ENCODE measurements around the gene RNASEH2A.

DNA sequence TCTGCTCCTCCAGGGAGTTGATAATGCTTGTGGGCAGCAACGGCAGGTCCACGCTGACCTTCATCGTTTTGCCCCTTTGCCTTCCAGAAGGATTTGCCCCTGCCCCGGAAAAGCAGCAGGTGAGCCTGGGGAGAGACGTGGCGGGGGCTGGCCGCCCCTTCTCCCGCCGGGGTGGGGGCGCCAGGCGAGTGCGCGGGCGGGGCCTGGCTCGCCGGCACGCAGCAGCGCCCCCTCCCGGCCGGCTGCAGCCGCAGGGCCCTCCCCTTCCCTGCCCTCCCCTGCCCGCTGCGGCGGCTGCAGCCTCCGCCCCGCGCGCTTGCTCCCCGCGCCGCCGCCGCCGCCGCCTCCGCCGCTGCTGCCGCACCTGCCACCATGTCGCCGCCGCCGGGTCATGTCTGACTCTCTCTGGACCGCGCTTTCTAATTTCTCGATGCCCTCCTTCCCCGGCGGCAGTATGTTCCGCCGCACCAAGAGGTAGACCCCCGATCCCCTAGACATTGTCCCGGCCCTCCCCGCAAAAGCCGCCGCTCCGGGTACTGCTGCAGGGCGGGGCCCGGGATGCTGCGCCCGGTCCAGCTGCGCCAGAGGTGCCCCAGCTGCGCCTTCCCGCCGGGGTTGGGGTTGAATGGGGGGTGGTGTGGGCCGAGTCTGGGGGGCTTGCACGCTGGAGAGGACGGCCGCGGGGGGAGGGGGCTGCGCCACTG is 31.9 kb downstream of the RNASEH2A start, which contains the start of gene MAST1:
- TF ChIP-seq, protein P1, sequence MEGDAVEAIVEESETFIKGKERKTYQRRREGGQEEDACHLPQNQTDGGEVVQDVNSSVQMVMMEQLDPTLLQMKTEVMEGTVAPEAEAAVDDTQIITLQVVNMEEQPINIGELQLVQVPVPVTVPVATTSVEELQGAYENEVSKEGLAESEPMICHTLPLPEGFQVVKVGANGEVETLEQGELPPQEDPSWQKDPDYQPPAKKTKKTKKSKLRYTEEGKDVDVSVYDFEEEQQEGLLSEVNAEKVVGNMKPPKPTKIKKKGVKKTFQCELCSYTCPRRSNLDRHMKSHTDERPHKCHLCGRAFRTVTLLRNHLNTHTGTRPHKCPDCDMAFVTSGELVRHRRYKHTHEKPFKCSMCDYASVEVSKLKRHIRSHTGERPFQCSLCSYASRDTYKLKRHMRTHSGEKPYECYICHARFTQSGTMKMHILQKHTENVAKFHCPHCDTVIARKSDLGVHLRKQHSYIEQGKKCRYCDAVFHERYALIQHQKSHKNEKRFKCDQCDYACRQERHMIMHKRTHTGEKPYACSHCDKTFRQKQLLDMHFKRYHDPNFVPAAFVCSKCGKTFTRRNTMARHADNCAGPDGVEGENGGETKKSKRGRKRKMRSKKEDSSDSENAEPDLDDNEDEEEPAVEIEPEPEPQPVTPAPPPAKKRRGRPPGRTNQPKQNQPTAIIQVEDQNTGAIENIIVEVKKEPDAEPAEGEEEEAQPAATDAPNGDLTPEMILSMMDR (IDR thresholded peaks at IDR 0.05; ENCODE audit: insufficient read depth, low read depth, low read length): no peak
- TF ChIP-seq EZH2 (IDR thresholded peaks at IDR 0.05; ENCODE audit: insufficient read depth, low read length): peak; percentile 90

Data from astrocyte (in vitro differentiated cells and primary cell).